GM20431 (cell line): ENCODE results near the gene FOXI2.

ENCODE experiments used
- in situ Hi-C: fragments of 300-500 bp; cut with MseI, MboI; formaldehyde crosslinking; loops from one replicate; pipeline ENCODE4 v1.15.0; 2020; ENCODE audit warnings: low sequenced_read_pairs; ENCODE audit not compliant: unreplicated experiment

Gene FOXI2

GRCh38 chr10:127739908-127740307 is 2.9 kb downstream of the FOXI2 start:
- in situ Hi-C loops = no loop called here

GRCh38 chr10:127740596-127740995 is 3.6 kb downstream of the FOXI2 start:
- in situ Hi-C loops = no loop called here

- in situ Hi-C loops = no loop called here
Observed at GRCh38 chr10:127743205-127743604, 6.2 kb downstream of the FOXI2 start.

GRCh38 chr10:127744956-127745355 is 8.0 kb downstream of the FOXI2 start:
- in situ Hi-C loops = no loop called here

- in situ Hi-C loops = no loop called here
Observed at GRCh38 chr10:127745861-127746260, 8.9 kb downstream of the FOXI2 start.

- in situ Hi-C loops = no loop called here
Observed at GRCh38 chr10:127755753-127756152, 18.8 kb downstream of the FOXI2 start.

GRCh38 chr10:127756264-127756663 is 19.3 kb downstream of the FOXI2 start:
- in situ Hi-C loops = no loop called here

GRCh38 chr10:127757033-127757432 is 20.0 kb downstream of the FOXI2 start:
- in situ Hi-C loops = no loop called here

GRCh38 chr10:127759276-127759675 is 22.3 kb downstream of the FOXI2 start:
- in situ Hi-C loops = no loop called here

GRCh38 chr10:127762925-127763324 is 25.9 kb downstream of the FOXI2 start:
- in situ Hi-C loops = no loop called here

GRCh38 chr10:127774766-127775559 is 38.0 kb downstream of the FOXI2 start:
- in situ Hi-C loops = no loop called here

- in situ Hi-C loops = no loop called here
Observed at GRCh38 chr10:127776816-127777215, 39.8 kb downstream of the FOXI2 start.

GRCh38 chr10:127781412-127781811 is 44.4 kb downstream of the FOXI2 start:
- in situ Hi-C loops = no loop called here

- in situ Hi-C loops = no loop called here
Observed at GRCh38 chr10:127787873-127788272, 50.9 kb downstream of the FOXI2 start.

- in situ Hi-C loops = no loop called here
Observed at GRCh38 chr10:127790066-127790624, 53.2 kb downstream of the FOXI2 start.
